ENCODE data around the gene PATL2.
"Not testable (repeated sequence)": the region's sequence is repeated elsewhere in the genome, so short reads cannot be mapped to it uniquely, and the experiment has no call there.

The PATL2 gene

DNA sequence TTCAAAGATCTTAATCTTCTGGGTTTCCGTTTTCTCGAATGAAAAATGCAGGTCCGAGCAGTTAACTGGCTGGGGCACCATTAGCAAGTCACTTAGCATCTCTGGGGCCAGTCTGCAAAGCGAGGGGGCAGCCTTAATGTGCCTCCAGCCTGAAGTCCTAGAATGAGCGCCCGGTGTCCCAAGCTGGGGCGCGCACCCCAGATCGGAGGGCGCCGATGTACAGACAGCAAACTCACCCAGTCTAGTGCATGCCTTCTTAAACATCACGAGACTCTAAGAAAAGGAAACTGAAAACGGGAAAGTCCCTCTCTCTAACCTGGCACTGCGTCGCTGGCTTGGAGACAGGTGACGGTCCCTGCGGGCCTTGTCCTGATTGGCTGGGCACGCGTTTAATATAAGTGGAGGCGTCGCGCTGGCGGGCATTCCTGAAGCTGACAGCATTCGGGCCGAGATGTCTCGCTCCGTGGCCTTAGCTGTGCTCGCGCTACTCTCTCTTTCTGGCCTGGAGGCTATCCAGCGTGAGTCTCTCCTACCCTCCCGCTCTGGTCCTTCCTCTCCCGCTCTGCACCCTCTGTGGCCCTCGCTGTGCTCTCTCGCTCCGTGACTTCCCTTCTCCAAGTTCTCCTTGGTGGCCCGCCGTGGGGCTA is at the start of gene PATL2, which contains the start of gene B2M:
Gene PATL2, minus strand, starts transcription at position 228 of the 647 bp plus-strand sequence. CDS start 34,833 bp downstream, outside the sequence.
Gene B2M, plus strand, starts transcription at position 422 of the 647 bp plus-strand sequence. Its CDS starts 30 bp downstream, at position 452.
- Mint-ChIP-seq H3K27ac (peak within 1 kb of the TSS; percentile 100), H3K4me1 (peaks cover 44% of the 10 kb centered on the region), H3K4me3 (peak within 1 kb of the TSS; percentile 99), H3K27me3 (peaks cover 18% of the 10 kb centered on the region), H3K9me3 (peaks cover under 1% of the 10 kb centered on the region), H3K36me3 (peaks cover 72% of the 10 kb centered on the region)
- peak; percentile 95 for DNase-seq
- CTCF ChIA-PET: interaction anchor here (0.5 to 13.2 kb wide), 15 partner anchors 10 to 405 kb away, joined by 3 to 282 read pairs (median 4); partner anchors contain the start of genes SPG11 and TRIM69

DNA sequence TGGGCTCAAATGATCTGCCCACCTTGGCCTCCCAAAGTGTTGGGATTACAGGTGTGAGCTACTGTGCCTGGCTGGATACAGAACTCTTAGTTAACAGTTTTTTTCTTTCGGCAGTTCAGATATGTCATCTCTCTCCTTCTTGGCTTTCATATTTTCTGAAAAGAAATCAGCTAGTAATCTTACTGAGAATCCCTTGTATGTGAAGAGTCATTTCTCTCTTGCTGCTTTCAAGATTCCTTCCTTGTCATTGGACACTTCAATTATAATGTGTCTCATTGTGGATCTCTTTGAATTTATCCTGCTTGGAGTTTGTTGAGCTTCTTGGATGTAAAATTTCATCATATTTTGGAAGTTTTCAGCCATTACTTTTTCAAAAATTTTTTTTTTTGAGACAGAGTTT is 42.2 kb upstream of the PATL2 start:
- no peak for DNase-seq
- CTCF ChIA-PET: no interaction called here
- Mint-ChIP-seq H3K9me3 (peaks cover 25% of the 10 kb centered on the region), H3K4me1 (peaks cover 8% of the 10 kb centered on the region), H3K27me3 (peaks cover 5% of the 10 kb centered on the region), H3K27ac (no peak overlapping the region), H3K4me3 (no peak overlapping the region), H3K36me3 (peaks cover 36% of the 10 kb centered on the region)

DNA sequence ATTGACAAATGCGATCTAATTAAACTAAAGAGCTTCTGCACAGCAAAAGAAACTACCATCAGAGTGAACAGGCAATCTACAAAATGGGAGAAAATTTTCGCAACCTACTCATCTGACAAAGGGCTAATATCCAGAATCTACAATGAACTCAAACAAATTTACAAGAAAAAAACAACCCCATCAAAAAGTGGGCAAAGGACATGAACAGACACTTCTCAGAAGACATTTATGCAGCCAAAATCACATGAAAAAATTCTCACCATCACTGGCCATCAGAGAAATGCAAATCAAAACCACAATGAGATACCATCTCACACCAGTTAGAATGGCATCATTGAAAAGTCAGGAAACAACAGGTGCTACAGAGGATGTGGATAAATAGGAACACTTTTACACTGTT is 32.3 kb upstream of the PATL2 start:
- H3K36me3 Mint-ChIP-seq, DNase-seq, CTCF ChIA-PET, H3K27me3 Mint-ChIP-seq, H3K4me3 Mint-ChIP-seq, H3K27ac Mint-ChIP-seq: not testable (repeated sequence)
- H3K4me1 Mint-ChIP-seq: peaks cover 18% of the 10 kb centered on the region
- peaks cover 16% of the 10 kb centered on the region for H3K9me3 Mint-ChIP-seq

DNA sequence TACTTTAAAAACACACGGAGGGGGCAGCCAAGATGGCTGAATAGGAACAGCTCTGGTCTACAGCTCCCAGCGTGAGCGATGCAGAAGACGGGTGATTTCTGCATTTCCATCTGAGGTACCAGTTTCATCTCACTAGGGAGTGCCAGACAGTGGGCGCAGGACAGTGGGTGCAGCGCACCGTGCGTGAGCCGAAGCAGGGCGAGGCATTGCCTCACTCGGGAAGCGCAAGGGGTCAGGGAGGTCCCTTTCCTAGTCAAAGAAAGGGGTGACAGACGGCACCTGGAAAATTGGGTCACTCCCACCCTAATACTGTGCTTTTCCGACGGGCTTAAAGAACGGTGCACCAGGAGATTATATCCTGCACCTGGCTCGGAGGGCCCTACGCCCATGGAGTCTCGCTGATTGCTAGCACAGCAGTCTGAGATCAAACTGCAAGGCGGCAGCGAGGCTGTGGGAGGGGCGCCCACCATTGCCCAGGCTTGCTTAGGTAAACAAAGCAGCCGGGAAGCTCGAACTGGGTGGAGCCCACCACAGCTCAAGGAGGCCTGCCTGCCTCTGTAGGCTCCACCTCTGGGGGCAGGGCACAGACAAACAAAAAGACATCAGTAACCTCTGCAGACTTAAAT is 28.2 kb upstream of the PATL2 start:
- Mint-ChIP-seq H3K27ac (peak overlapping the region; percentile 81), H3K4me1 (peaks cover 53% of the 10 kb centered on the region)
- not testable (repeated sequence) for H3K9me3 Mint-ChIP-seq, H3K36me3 Mint-ChIP-seq, H3K4me3 Mint-ChIP-seq, H3K27me3 Mint-ChIP-seq
- CTCF ChIA-PET: interaction anchor here (0.7 to 16.0 kb wide), 15 partner anchors 9 to 197 kb away, joined by 3 to 282 read pairs (median 7); partner anchors contain the start of genes B2M, PATL2 and SPG11
- DNase-seq: peak; percentile 48

DNA sequence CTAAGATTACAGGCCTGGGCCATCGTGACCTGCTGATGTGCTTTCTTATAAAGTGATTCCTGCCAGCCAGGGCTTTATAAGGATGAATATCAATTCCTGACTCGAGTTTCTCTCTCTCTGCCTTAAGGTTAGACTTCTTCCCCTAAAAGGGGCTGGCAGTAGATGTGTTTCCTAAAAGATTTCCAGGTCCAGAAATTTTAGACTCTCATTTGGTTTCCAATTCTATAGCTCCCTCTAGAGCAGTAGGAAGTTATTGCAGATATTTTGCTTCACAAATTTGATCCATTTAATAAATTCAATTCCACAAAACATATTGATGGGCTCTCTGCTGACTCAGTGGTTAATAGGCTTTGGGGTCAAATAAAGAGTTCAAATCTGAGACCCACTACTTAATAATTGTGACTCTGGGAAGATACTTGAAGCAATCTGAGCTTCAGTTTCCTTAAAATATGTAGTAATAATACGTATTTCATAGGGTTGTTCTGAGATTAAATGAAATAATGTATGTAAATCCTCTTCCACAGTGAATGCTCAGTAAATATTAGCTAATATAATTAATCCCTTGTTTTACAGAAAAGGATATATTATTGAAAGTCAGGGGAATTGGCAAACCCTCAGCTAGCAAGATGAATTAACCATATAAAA is 27.3 kb upstream of the PATL2 start:
- CTCF ChIA-PET: interaction anchor here (0.6 to 16.0 kb wide), 22 partner anchors 8 to 206 kb away, joined by 3 to 282 read pairs (median 6); partner anchors contain the start of genes B2M, PATL2 and SPG11
- Mint-ChIP-seq H3K9me3 (peaks cover 5% of the 10 kb centered on the region), H3K36me3 (peaks cover 6% of the 10 kb centered on the region), H3K4me1 (peaks cover 59% of the 10 kb centered on the region), H3K4me3 (peak overlapping the region; percentile 11), H3K27ac (peak overlapping the region; percentile 73), H3K27me3 (no peaks in the 10 kb centered on the region)
- DNase-seq: no peak

DNA sequence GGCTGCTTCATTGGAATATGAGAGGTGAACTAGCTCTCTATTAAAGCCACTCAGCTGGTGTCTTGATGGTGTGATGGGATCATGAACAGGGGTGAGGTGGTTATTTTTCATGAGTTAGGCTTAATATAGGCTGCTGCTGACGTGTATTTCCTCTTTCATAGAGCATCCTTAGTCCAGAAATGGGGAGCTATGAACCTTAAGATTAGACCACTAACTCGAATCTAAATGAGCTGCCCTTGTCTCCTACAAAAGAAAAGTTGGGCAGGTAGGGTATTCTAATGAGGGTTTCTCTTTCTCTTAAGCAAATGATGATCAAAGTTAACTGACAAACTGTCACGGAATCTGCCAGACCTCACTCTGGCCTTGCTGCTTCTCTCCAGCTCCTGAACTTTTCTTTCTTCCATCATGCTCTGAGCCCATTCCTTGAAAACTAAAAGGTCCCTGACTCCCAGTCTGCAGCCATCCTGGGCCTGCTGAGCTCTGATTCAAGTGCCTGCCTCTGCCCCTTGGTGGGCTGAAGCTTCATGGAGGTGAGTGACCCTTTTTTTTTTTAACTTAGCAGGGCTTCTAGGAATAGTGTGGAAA is 25.1 kb upstream of the PATL2 start, which contains the start of gene TRIM69:
Gene TRIM69, plus strand, starts transcription at position 348 of the 585 bp plus-strand sequence. Its CDS starts 177 bp downstream, at position 525.
- Mint-ChIP-seq H3K27ac (peak within 1 kb of the TSS; percentile 89), H3K27me3 (no peaks in the 10 kb centered on the region), H3K4me1 (peaks cover 78% of the 10 kb centered on the region), H3K36me3 (peaks cover 19% of the 10 kb centered on the region), H3K4me3 (peak within 1 kb of the TSS; percentile 71), H3K9me3 (no peaks in the 10 kb centered on the region)
- CTCF ChIA-PET: interaction anchor here (0.8 to 16.0 kb wide), 16 partner anchors 10 to 199 kb away, joined by 3 to 282 read pairs (median 6); partner anchors contain the start of genes B2M, EIF3J, PATL2 and SPG11
- DNase-seq: no peak

DNA sequence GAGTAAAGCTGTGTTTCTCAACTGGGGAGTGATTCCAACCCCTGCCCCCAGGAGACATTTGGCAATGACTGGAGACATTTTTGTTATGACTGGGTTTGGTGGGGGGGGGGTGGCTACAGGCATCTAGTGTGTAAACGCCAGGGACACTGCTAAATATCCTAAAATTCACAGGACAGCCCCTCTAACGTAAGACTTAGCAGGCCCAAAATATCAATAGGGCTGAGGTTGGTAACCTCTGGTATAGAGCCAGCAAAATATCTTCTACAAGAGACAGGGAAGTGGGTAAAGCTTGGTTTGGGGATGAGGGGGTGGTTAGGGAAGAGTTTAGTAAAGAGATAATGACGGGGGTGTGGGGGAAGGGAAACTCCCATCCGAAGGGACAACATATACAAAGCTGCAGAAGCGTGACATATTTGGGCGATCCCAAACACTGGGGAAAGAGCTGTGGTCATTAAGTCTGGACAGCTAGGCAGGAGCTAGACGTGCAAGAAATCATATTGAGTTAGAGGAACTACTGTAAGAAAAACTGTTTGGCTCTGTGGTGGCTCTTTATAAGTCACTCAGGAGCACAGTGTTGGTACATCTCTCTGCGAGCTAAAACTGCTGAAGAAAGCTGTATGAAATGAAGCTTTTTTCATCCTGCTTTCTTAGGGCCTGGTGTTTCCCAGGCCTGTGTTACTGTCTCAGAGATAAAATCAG is 24.5 kb upstream of the PATL2 start:
- Mint-ChIP-seq H3K27me3 (no peaks in the 10 kb centered on the region), H3K36me3 (peaks cover 21% of the 10 kb centered on the region), H3K9me3 (no peaks in the 10 kb centered on the region), H3K27ac (peak overlapping the region; percentile 89), H3K4me3 (peak overlapping the region; percentile 71), H3K4me1 (peaks cover 83% of the 10 kb centered on the region)
- CTCF ChIA-PET: interaction anchor here (1.0 to 16.0 kb wide), 11 partner anchors 9 to 156 kb away, joined by 3 to 282 read pairs (median 44); partner anchors contain the start of genes B2M, PATL2 and SPG11
- peak; percentile 61 for DNase-seq

DNA sequence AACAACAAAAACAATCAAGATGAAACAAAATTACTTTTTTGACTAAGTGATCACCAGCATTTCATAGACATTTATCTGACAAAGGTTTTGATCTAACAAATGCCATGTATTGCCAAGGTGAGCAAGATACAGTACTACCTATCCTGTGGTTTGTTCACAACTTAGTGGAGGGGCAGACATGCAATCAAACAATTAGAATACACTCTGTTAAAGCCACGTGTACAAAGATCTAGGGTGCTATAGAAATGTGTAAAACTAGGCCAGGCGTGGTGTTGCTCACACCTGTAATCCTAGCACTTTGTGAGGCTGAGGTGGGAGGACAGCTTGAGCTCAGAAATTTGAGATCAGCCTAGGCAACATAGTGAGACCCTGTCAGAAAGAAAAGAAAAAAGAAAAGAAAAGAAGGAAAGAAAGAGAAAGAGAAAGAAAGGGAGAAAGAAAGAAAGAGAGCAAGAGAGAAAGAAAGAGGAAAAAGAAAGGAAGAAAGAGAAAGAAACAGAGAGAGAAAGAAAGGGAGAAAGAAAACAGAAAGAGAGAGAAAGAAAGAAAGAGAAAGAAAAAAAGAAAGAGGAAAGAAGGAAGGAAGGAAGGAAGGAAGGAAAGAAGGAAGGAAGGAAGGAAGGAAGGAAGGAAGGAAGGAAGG is 23.8 kb upstream of the PATL2 start:
- DNase-seq: no peak
- Mint-ChIP-seq H3K4me1 (peaks cover 83% of the 10 kb centered on the region), H3K27me3 (no peaks in the 10 kb centered on the region), H3K36me3 (peaks cover 22% of the 10 kb centered on the region), H3K27ac (peak overlapping the region; percentile 89), H3K9me3 (no peaks in the 10 kb centered on the region), H3K4me3 (peak overlapping the region; percentile 71)
- CTCF ChIA-PET: interaction anchor here (1.0 to 16.0 kb wide), 8 partner anchors 9 to 156 kb away, joined by 3 to 282 read pairs (median 51); partner anchors contain the start of genes B2M, PATL2 and SPG11

DNA sequence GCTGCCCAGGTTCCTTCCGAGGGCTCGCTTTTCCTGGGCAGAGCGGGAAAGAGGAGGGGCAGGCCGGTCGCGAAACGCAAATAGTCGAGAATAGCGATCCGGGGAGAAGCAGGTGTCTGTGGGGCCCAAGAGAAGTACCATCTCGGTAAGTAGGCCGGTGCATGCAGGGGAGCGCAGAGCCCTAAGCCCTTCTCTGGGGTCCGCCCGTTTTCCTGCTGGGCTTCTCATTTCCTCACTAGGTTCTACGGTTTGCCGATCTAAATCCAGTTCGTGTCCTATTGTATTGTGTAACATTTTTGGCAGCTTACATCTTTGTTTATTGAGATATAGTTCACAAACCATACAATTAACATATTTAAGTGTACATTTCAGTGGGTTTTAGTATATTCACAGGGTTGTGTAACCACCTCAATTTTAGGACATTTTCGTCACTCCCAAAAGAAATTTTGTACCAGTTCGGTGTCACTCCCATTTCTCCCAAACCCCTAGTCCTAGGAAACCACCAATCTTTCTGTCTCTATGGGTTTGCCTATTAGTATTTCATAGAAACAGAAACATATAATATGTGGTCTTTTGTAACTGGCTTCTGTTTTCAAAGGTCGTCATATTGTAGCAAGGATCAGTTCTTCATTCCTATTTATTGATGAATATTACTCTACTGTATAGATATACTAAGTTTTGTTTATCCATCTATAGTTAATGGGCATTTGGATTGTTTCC is 18.4 kb upstream of the PATL2 start:
- peaks cover 79% of the 10 kb centered on the region for H3K4me1 Mint-ChIP-seq

DNA sequence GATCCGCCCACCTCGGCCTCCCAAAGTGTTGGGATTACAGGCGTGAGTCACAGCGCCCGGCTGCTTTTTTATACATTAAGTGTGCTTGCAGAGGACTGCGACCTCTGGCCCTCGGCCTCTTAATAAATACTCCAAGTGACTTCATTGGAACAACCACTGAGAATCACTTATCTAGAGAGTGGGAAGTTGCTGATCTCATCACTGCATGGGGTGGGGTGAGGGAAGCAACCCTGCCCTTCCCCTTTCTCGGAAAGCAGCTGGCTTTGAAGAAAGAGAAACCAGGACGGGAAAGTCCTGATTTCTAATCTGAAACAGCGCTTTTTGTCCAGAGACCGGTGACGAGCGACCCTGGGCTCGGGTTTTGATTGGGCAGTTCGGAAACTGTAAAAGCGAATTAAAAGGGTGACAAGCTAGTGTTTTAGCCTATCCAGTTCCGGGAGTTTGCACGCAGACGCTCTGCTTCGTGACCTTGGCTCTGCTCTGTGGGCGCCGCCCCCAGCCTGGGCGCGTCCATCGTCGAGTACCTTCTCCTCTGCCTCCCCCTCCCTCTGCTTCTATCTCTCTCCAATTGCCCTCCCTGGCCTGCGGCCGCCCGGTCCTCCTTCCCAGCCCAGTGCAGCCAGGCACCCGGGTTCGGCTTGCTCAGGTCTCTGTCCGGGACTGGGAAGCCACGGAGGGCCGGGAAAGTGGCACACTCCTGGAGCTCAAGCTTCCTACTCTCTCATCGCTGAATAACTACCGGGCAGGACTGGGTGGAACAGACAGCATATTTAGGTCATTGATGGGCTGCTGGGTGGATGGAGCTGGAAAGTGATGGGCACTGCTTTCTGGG is 17.7 kb upstream of the PATL2 start:
- DNase-seq: peak; percentile 96
- Mint-ChIP-seq H3K4me1 (peaks cover 81% of the 10 kb centered on the region), H3K9me3 (no peaks in the 10 kb centered on the region), H3K4me3 (peak overlapping the region; percentile 99), H3K27me3 (no peaks in the 10 kb centered on the region), H3K27ac (peak overlapping the region; percentile 99), H3K36me3 (peaks cover 25% of the 10 kb centered on the region)
- CTCF ChIA-PET: interaction anchor here (1.5 to 16.0 kb wide), 4 partner anchors 8 to 65 kb away, joined by 8 to 282 read pairs (median 61); partner anchors contain the start of genes B2M, PATL2, SPG11 and TRIM69

More for the DNA sequence above, 18.4 kb upstream of the PATL2 start:
- peak; percentile 62 for DNase-seq
- Mint-ChIP-seq H3K27ac (peak overlapping the region; percentile 99), H3K36me3 (peaks cover 26% of the 10 kb centered on the region), H3K27me3 (no peaks in the 10 kb centered on the region), H3K4me3 (peak overlapping the region; percentile 99), H3K9me3 (no peaks in the 10 kb centered on the region)
- CTCF ChIA-PET: interaction anchor here (1.0 to 16.0 kb wide), 4 partner anchors 7 to 66 kb away, joined by 3 to 282 read pairs (median 61); partner anchors contain the start of genes B2M, PATL2, SPG11 and TRIM69

DNA sequence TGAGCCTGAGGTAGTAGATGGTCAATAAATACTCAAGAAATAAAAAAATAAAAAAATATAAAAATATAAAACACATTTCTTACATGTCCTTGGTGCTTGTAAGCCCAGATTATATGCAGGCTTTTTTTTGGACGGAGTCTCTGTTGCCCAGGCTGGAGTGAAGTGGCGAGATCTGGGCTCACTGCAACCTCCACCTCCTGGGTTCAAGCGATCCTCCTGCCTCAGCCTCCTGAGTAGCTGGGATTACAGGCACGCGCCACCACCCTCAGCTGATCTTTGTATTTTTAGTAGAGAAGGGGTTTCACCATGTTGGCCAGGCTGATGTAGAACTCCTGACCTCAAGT is 17.1 kb upstream of the PATL2 start:
- H3K27me3 Mint-ChIP-seq, DNase-seq, H3K9me3 Mint-ChIP-seq: not testable (repeated sequence)
- peak overlapping the region; percentile 99 for H3K27ac Mint-ChIP-seq
- H3K36me3 Mint-ChIP-seq: peaks cover 24% of the 10 kb centered on the region
- H3K4me3 Mint-ChIP-seq: peak overlapping the region; percentile 99
- CTCF ChIA-PET: interaction anchor here (1.2 to 16.0 kb wide), 5 partner anchors 9 to 144 kb away, joined by 3 to 282 read pairs (median 44); partner anchors contain the start of genes B2M, PATL2, SPG11 and TRIM69
- peaks cover 80% of the 10 kb centered on the region for H3K4me1 Mint-ChIP-seq
